Spleen (tissue), 11 donors: Measurements from ENCODE around the gene MUC22. TPM values are rescaled to one million over a fixed set of nuclear protein-coding genes. Genes with fewer than 3 reads are reported as not detected.

Source experiments
- DNase-seq: peaks from one replicate; pipeline ENCODE4 v3.0.0-alpha.2; 2020
- H3K27ac ChIP-seq, 8 donors: fragments of 200-600 bp; sonication (generic) in 7 of 8; 1 replicate in 4 of 8; 2 replicates in 4 of 8; pipeline versions ENCODE4 v1.5.0 to v1.8.0; 2016 to 2021; ENCODE audit warnings: inconsistent platforms in 4 of 8, mild to moderate bottlenecking in 4 of 8, moderate library complexity in 1 of 8
- H3K27me3 ChIP-seq, 7 donors: fragments of 200-600 bp; sonication (generic) in 6 of 7; replicated peaks in 1 of 7; 1 replicate in 4 of 7; 2 replicates in 3 of 7; pipeline versions ENCODE4 v1.5.0 to v1.8.0; 2016 to 2021; ENCODE audit warnings: inconsistent platforms in 3 of 7, mild to moderate bottlenecking in 1 of 7
- H3K36me3 ChIP-seq, 6 donors: fragments of 200-600 bp; sonication (generic) in 5 of 6; 1 replicate in 4 of 6; 2 replicates in 2 of 6; pipeline versions ENCODE4 v1.5.0 to v1.8.0; 2016 to 2021; ENCODE audit warnings: inconsistent platforms in 2 of 6
- H3K4me1 ChIP-seq, 6 donors: fragments of 200-600 bp; sonication (generic) in 5 of 6; 1 replicate in 3 of 6; 2 replicates in 3 of 6; pipeline versions ENCODE4 v1.5.0 to v1.8.0; 2016 to 2021; ENCODE audit warnings: inconsistent platforms in 3 of 6
- H3K4me3 ChIP-seq, 8 donors: fragments of 200-600 bp; sonication (generic) in 7 of 8; 1 replicate in 4 of 8; 2 replicates in 4 of 8; pipeline versions ENCODE4 v1.5.0 to v1.8.0; 2016 to 2021; ENCODE audit warnings: inconsistent platforms in 4 of 8, mild to moderate bottlenecking in 4 of 8, moderate library complexity in 2 of 8
- H3K9me3 ChIP-seq, 8 donors: fragments of 200-600 bp; sonication (generic) in 7 of 8; 1 replicate in 4 of 8; 2 replicates in 4 of 8; pipeline versions ENCODE4 v1.5.0 to v1.8.0; 2016 to 2021; ENCODE audit warnings: inconsistent platforms in 4 of 8
- POLR2A ChIP-seq, 3 donors: fragments of 450-650 bp; IDR thresholded peaks; one replicate each; pipeline ENCODE4 v1.5.1; 2017; ENCODE audit warnings: antibody characterized with exemption in 3 of 3, mild to moderate bottlenecking in 1 of 3
- POLR2AphosphoS5 ChIP-seq, 3 donors: sonication (generic); formaldehyde crosslinking; IDR thresholded peaks; one replicate each; pipeline ENCODE4 v1.5.1; 2017; ENCODE audit warnings: antibody characterized with exemption in 3 of 3
- WGBS, 5 donors: extraction: QIAGEN DNeasy Blood & Tissue Kit in 3 of 5; methylation state at CpG; one replicate each; pipeline versions ENCODE4 v1.1.5 to v1.1.7; 2013 to 2018; 5-methylcytosine and 5-hydroxymethylcytosine counted together
- intact Hi-C: fragments of 100-400 bp; cut with DNase I; formaldehyde crosslinking; loops from one replicate; pipeline ENCODE4 v1.15.0; 2023; ENCODE audit warnings: low total_unique reads
- polyA plus RNA-seq, 3 donors: library from polyadenylated mRNA; stranded (reverse); fragments of 200-250 nt; gene quantifications; one replicate each; pipeline ENCODE4 v1.2.1, GENCODE V29; 2013
- total RNA-seq, 7 donors: library from RNA; depleted of rRNA in 3 of 7; stranded (reverse); fragments of >200 nt in 3 of 7; fragmentation: NEBNext Ultra II Directional in 4 of 7; extraction: Animal tissue kit (Norgen Biotek cat#: 25700) in 4 of 7; gene quantifications; one replicate each; pipeline versions ENCODE4 v1.1.0 to v1.2.1, GENCODE V29; 2016 to 2021
- TF ChIP-seq, protein P1 (sequence below), 11 experiments: fragments of 200-600 bp in 7 of 11; fragments of 450-650 bp in 4 of 11; sonication (generic) in 4 of 11; IDR thresholded peaks in 8 of 11; conservative IDR thresholded peaks in 3 of 11; 1 replicate in 7 of 11; 2 replicates in 4 of 11; pipeline versions ENCODE4 v1.4.0 to v1.8.0; 2016 to 2021; ENCODE audit warnings: antibody characterized with exemption in 11 of 11, inconsistent platforms in 4 of 11, mild to moderate bottlenecking in 1 of 11
- donor health status: healthy with polysubstance abuse.
- donor health status: DM: no; HTN: no; CAD: no; lungs with moderate emphysema.
- donor health status: DM: no; HTN: no; CAD: no.
- donor health status: Bipolar disorder and iron deficiency.
- donor health status: healthy.
- donor health status: DM: no; HTN: no; CAD: no.
- donor health status: DM: yes; HTN: yes; CAD: no.

The MUC22 gene
- total and polyA plus RNA-seq, 10 donors = not detected

DNA sequence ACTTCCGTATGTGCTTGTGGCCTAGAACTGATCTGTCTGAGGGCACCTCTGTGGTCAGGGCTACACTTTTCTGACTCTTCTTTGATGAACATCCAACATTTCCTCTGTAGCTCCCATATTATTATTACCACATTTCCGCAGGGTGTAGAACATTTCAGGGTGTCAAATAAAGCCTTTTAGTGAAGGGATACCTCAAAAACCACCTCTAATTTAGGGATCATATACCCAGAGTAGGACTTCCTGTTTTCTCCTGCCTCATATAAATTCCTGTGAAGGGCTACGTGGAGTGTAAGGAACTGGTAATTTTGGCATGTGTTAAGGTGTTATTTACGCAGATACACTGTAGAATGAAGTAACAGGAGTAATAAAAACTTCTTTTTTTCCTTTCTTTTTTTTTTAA lies 5.5 kb upstream of the MUC22 start:
- H3K36me3 ChIP-seq = no peaks in the 10 kb centered on the region
- no peak overlapping the region for H3K27ac ChIP-seq
- TF ChIP-seq, protein P1, sequence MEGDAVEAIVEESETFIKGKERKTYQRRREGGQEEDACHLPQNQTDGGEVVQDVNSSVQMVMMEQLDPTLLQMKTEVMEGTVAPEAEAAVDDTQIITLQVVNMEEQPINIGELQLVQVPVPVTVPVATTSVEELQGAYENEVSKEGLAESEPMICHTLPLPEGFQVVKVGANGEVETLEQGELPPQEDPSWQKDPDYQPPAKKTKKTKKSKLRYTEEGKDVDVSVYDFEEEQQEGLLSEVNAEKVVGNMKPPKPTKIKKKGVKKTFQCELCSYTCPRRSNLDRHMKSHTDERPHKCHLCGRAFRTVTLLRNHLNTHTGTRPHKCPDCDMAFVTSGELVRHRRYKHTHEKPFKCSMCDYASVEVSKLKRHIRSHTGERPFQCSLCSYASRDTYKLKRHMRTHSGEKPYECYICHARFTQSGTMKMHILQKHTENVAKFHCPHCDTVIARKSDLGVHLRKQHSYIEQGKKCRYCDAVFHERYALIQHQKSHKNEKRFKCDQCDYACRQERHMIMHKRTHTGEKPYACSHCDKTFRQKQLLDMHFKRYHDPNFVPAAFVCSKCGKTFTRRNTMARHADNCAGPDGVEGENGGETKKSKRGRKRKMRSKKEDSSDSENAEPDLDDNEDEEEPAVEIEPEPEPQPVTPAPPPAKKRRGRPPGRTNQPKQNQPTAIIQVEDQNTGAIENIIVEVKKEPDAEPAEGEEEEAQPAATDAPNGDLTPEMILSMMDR (IDR thresholded peaks at IDR 0.05 in 8 of 11, conservative IDR thresholded peaks at IDR 0.05 in 3 of 11) = no peak
- TF ChIP-seq POLR2A (IDR thresholded peaks at IDR 0.05) (no peak), POLR2AphosphoS5 (IDR thresholded peaks at IDR 0.05) (no peak)
- H3K9me3 ChIP-seq = no peaks in the 10 kb centered on the region
- WGBS, 5 donors = 57 to 66% (median 64%) methylated on average over 4 of the region's 4 CpGs
- H3K4me3 ChIP-seq = no peak overlapping the region
- intact Hi-C loops = no loop called here
- H3K27me3 ChIP-seq = peaks cover 0 to 7% (median 0%) of the 10 kb centered on the region in 7 donors
- H3K4me1 ChIP-seq = peaks cover 0 to 5% (median 0%) of the 10 kb centered on the region in 6 donors
- DNase-seq = no peak

DNA sequence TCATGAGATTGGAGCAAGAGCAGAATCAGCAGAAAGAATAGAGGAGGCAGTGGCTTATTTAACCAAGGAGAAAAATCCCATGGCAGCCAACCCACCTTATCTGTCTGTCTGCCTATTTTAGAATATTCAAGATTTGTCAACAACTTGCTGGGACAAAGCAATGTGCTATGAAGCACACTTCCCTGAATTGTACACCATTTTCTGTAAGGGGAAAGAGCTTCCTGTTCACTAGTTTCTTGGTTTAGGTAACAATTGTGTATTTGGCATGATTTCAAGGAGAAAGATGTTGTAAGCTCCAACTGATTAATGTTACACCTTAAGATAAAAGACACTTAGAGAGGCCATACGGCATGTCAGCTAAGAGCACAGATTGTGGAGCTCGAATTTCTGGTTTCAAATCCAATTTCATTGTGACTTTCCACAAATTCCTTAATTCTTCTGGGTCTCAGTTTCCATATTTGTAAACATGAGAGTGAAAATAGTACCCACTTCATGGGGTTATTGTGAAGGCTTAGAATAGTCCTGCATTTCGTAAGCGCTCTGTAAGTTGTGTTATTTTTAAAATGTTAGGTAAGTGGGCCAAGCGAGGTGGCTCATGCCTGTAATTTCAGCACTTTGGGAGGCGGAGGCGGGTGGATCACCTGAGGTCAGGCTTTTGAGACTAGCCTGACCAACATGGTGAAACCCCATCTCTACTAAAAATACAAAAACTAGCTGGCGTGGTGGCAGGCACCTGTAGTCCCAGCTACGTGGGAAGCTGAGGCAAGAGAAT lies 4.8 kb upstream of the MUC22 start:
- no peak overlapping the region for H3K27ac ChIP-seq
- 74 to 89% (median 77%) methylated on average over 9 of the region's 9 CpGs for WGBS, 5 donors
- intact Hi-C loops = no loop called here
- no peaks in the 10 kb centered on the region for H3K9me3 ChIP-seq
- peaks cover 0 to 7% (median 0%) of the 10 kb centered on the region in 7 donors for H3K27me3 ChIP-seq
- no peak overlapping the region for H3K4me3 ChIP-seq
- no peak for DNase-seq
- TF ChIP-seq, protein P1 (IDR thresholded peaks at IDR 0.05 in 8 of 11, conservative IDR thresholded peaks at IDR 0.05 in 3 of 11) = no peak
- TF ChIP-seq POLR2A (IDR thresholded peaks at IDR 0.05) = no peak
- no peak for TF ChIP-seq POLR2AphosphoS5 (IDR thresholded peaks at IDR 0.05)
- peaks cover 0 to 5% (median 0%) of the 10 kb centered on the region in 6 donors for H3K4me1 ChIP-seq
- H3K36me3 ChIP-seq = no peaks in the 10 kb centered on the region

DNA sequence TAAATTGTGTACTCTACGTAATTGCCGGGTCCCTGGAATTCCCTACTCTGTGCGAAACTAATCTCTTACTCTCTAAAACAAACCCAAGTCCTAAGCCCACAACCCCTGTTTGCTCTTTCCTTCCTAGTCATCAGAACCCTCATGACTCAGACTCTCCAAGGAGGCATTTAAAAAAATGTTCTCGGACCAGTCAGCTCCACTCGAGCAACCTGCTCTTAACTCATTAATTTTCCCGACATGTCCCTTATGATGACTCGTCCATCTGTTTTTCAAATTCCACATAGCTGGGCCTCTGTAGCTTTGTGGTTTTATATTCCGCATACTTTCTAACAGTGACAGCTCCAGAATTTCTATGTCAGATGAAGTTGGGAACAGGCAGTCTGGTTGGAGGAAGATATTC lies 2.6 kb upstream of the MUC22 start:
- Histone ChIP-seq H3K27me3 (no peaks in the 10 kb centered on the region), H3K4me3 (no peak overlapping the region), H3K36me3 (no peaks in the 10 kb centered on the region), H3K9me3 (no peaks in the 10 kb centered on the region), H3K4me1 (no peaks in the 10 kb centered on the region), H3K27ac (no peak overlapping the region)
- TF ChIP-seq, protein P1 (IDR thresholded peaks at IDR 0.05 in 8 of 11, conservative IDR thresholded peaks at IDR 0.05 in 3 of 11) = no peak
- TF ChIP-seq POLR2AphosphoS5 (IDR thresholded peaks at IDR 0.05) = no peak
- TF ChIP-seq POLR2A (IDR thresholded peaks at IDR 0.05) = no peak
- WGBS, 5 donors = 68 to 81% (median 76%) methylated on average over 8 of the region's 8 CpGs
- DNase-seq = no peak
- intact Hi-C loops = no loop called here

DNA sequence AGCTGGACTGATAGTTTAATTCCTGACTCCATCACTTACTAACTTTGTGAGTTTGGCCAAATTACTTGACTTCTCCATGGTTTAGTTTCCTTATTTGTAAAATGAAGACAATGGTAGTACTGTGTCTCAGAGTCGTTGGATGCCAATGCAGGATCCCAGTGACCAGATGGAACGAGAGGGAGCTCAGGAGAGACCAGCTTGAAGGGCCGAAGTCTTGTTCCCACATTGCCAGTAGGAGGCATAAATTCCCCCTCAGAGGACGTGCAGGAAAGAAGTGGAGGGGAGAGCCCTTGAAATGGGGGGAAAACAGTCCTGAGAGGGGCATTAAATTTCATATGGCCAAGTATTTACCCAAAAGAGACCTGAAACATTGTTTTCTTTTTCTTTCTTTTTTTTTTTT lies 2.1 kb upstream of the MUC22 start:
- no peak overlapping the region for H3K27ac ChIP-seq
- intact Hi-C loops = no loop called here
- WGBS, 5 donors = 61 to 76% (median 67%) methylated on average over 4 of the region's 4 CpGs

More for the DNA sequence above, 2.1 kb upstream of the MUC22 start:
- no peak for DNase-seq
- Histone ChIP-seq H3K36me3 (no peaks in the 10 kb centered on the region), H3K4me1 (no peaks in the 10 kb centered on the region), H3K9me3 (no peaks in the 10 kb centered on the region), H3K4me3 (no peak overlapping the region), H3K27me3 (no peaks in the 10 kb centered on the region)
- TF ChIP-seq, protein P1 (IDR thresholded peaks at IDR 0.05 in 8 of 11, conservative IDR thresholded peaks at IDR 0.05 in 3 of 11) = no peak
